ENCODE measurements around the gene KIAA1217. TPM values are rescaled to one million over a fixed set of nuclear protein-coding genes. Genes with fewer than 3 reads are reported as not detected.

The KIAA1217 gene
- polyA plus RNA-seq, 3 donors = not detected

DNA sequence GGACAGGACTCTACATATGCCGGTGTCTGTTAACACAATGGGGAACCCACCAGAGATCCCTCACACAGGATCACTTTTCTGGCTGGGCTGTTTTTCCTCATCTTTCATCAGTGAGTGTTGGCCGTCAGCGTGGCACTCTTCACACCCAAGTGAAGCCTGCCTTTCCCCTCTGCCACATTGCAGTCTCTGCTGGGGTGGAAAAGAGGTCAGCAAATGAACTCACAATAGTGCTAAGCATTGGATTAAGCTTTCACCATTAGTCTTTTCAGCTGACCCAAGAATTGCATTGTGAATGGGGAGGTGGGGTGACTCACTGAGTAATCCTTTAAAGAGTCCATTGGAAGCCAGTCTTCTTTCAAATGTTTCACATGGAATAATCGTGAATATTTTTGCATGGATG, 143.0 kb downstream of the KIAA1217 start:
- H3K9ac ChIP-seq (ENCODE audit: insufficient read depth, low read length, poor library complexity, severe bottlenecking) = no peak overlapping the region
- no peaks in the 10 kb centered on the region for H3K36me3 Mint-ChIP-seq
- no peaks in the 10 kb centered on the region for H3K27me3 ChIP-seq (ENCODE audit: control insufficient read depth in 2 of 2, insufficient read depth in 2 of 2, low read length in 2 of 2)
- no peak overlapping the region for H3K4me2 ChIP-seq (replicated peaks; ENCODE audit: extremely low read depth, low read length, poor library complexity, severe bottlenecking)
- no peaks in the 10 kb centered on the region for H3K4me1 ChIP-seq (ENCODE audit: control insufficient read depth in 1 of 2, insufficient read depth in 2 of 2, low read length in 2 of 2)
- H3K4me3 ChIP-seq (replicated peaks in 1 of 3; ENCODE audit: low read depth in 2 of 3, low read length in 3 of 3) = no peak overlapping the region
- H4K20me1 ChIP-seq (ENCODE audit: insufficient read depth, low read length) = no peaks in the 10 kb centered on the region
- DNase-seq = no peak
- H3K4me1 Mint-ChIP-seq = no peaks in the 10 kb centered on the region
- no peak overlapping the region for H3K27ac Mint-ChIP-seq
- no peak overlapping the region for H2AFZ ChIP-seq (ENCODE audit: insufficient read depth, low read depth, low read length, poor library complexity, severe bottlenecking)
- no peaks in the 10 kb centered on the region for H3K79me2 ChIP-seq (ENCODE audit: insufficient read depth, low read length)
- WGBS (ENCODE audit: insufficient coverage) = 100% methylated on average over 1 of the region's 4 CpGs
- no peaks in the 10 kb centered on the region for H3K36me3 ChIP-seq (replicated peaks in 1 of 2; ENCODE audit: control insufficient read depth in 1 of 2, insufficient read depth in 2 of 2, low read length in 2 of 2)
- H3K27ac ChIP-seq (ENCODE audit: low read depth in 1 of 2, low read length in 2 of 2) = no peak overlapping the region
- peaks cover 0 to 3% (median 2%) of the 10 kb centered on the region in 3 donors for H3K27me3 Mint-ChIP-seq (ENCODE audit: low read depth in 3 of 3)
- intact Hi-C loops (cut with micrococcal nuclease) = no loop called here
- H3K4me3 Mint-ChIP-seq = no peak overlapping the region
- peaks cover 0 to 3% (median 0%) of the 10 kb centered on the region in 7 donors for H3K9me3 Mint-ChIP-seq
- no peaks in the 10 kb centered on the region for H3K9me3 ChIP-seq (replicated peaks in 1 of 2; ENCODE audit: control insufficient read depth in 1 of 2, insufficient read depth in 1 of 2, low read length in 2 of 2)
- TF ChIP-seq CTCF (IDR thresholded peaks at IDR 0.05) = no peak

GRCh38 chr10:24352399-24352798, 143.5 kb downstream of the KIAA1217 start:
- no peaks in the 10 kb centered on the region for H3K4me1 ChIP-seq (ENCODE audit: control insufficient read depth in 1 of 2, insufficient read depth in 2 of 2, low read length in 2 of 2)
- Mint-ChIP-seq H3K4me3 (no peak overlapping the region), H3K27ac (no peak overlapping the region), H3K36me3 (no peaks in the 10 kb centered on the region), H3K4me1 (no peaks in the 10 kb centered on the region), H3K9me3 (peaks cover 0 to 3% (median 0%) of the 10 kb centered on the region in 7 donors), H3K27me3 (ENCODE audit: low read depth in 3 of 3) (peaks cover 0 to 3% (median 2%) of the 10 kb centered on the region in 3 donors)
- H3K9me3 ChIP-seq (replicated peaks in 1 of 2; ENCODE audit: control insufficient read depth in 1 of 2, insufficient read depth in 1 of 2, low read length in 2 of 2) = no peaks in the 10 kb centered on the region
- H4K20me1 ChIP-seq (ENCODE audit: insufficient read depth, low read length) = no peaks in the 10 kb centered on the region
- no peak overlapping the region for H3K9ac ChIP-seq (ENCODE audit: insufficient read depth, low read length, poor library complexity, severe bottlenecking)
- WGBS (ENCODE audit: insufficient coverage) = 95% methylated on average over 2 of the region's 2 CpGs
- intact Hi-C loops (cut with micrococcal nuclease) = no loop called here
- no peaks in the 10 kb centered on the region for H3K79me2 ChIP-seq (ENCODE audit: insufficient read depth, low read length)
- H3K4me3 ChIP-seq (replicated peaks in 1 of 3; ENCODE audit: low read depth in 2 of 3, low read length in 3 of 3) = no peak overlapping the region
- H3K27ac ChIP-seq (ENCODE audit: low read depth in 1 of 2, low read length in 2 of 2) = no peak overlapping the region
- no peak for TF ChIP-seq CTCF (IDR thresholded peaks at IDR 0.05)
- H2AFZ ChIP-seq (ENCODE audit: insufficient read depth, low read depth, low read length, poor library complexity, severe bottlenecking) = no peak overlapping the region
- H3K27me3 ChIP-seq (ENCODE audit: control insufficient read depth in 2 of 2, insufficient read depth in 2 of 2, low read length in 2 of 2) = no peaks in the 10 kb centered on the region
- DNase-seq = no peak
- no peaks in the 10 kb centered on the region for H3K36me3 ChIP-seq (replicated peaks in 1 of 2; ENCODE audit: control insufficient read depth in 1 of 2, insufficient read depth in 2 of 2, low read length in 2 of 2)
- H3K4me2 ChIP-seq (replicated peaks; ENCODE audit: extremely low read depth, low read length, poor library complexity, severe bottlenecking) = no peak overlapping the region
